Endothelial cell of umbilical vein (primary cell): ENCODE results near the gene NUCKS1. TPM values are rescaled to one million over a fixed set of nuclear protein-coding genes. Genes with fewer than 3 reads are reported as not detected.

Experiments used
- BruUV-seq: library from RNA; stranded (reverse); fragments of 400-500 nt; replicated peaks from 2 replicates; lab custom pipeline; 2021; lab: Mats Ljungman, UMichigan
- CTCF ChIA-PET: fragments of 300-600, 350-600 bp; sonication (Branson Sonifier 250); formaldehyde crosslinking; loops from one replicate; lab custom pipeline; 2021; ENCODE audit warnings: antibody characterized with exemption, inconsistent platforms; lab: Charles Lee
- POLR2A ChIA-PET: fragments of 300-600, 350-600 bp; sonication (Branson Sonifier 250); formaldehyde crosslinking; loops from one replicate; lab custom pipeline; 2021; ENCODE audit warnings: antibody characterized with exemption, inconsistent platforms; lab: Charles Lee
- DNase-seq: peaks from one replicate; pipeline ENCODE4 v3.0.0-alpha.2; 2011; ENCODE audit warnings: low read depth, low spot score
- FAIRE-seq: peaks from 2 replicates; lab custom pipeline; 2011; peaks lifted over from hg19 to GRCh38; lab: Jason Lieb, UNC
- H2AFZ ChIP-seq: 2 replicates; pipeline ENCODE4 v1.6.0; 2012; ENCODE audit warnings: low read depth, low read length, control low read depth, inconsistent platforms
- H3K27ac ChIP-seq: 2 replicates; pipeline ENCODE4 v1.5.1; 2011; ENCODE audit warnings: low read depth, mild to moderate bottlenecking, control low read depth, low read length, moderate library complexity; ENCODE audit not compliant: insufficient read depth
- H3K27me3 ChIP-seq, 2 experiments: 2 replicates each; pipeline versions ENCODE4 v1.6.0 to v1.6.1; 2011; ENCODE audit warnings: low read length in 2 of 2, mixed read lengths in 1 of 2; ENCODE audit not compliant: control insufficient read depth in 2 of 2, insufficient read depth in 2 of 2
- H3K36me3 ChIP-seq, 2 experiments: 2 replicates in 1 of 2; 3 replicates in 1 of 2; pipeline ENCODE4 v1.5.1; 2011; ENCODE audit warnings: low read length in 2 of 2, mild to moderate bottlenecking in 1 of 2, moderate library complexity in 1 of 2; ENCODE audit not compliant: control insufficient read depth in 2 of 2, insufficient read depth in 2 of 2; ENCODE audit errors: extremely low read depth in 1 of 2
- H3K4me1 ChIP-seq: 3 replicates; pipeline ENCODE4 v1.5.1; 2011; ENCODE audit warnings: mild to moderate bottlenecking, low read length; ENCODE audit not compliant: control insufficient read depth, insufficient read depth; ENCODE audit errors: extremely low read depth
- H3K4me2 ChIP-seq: 2 replicates; pipeline ENCODE4 v1.6.1; 2011; ENCODE audit warnings: low read length, control low read depth, mixed read lengths; ENCODE audit not compliant: insufficient read depth
- H3K4me3 ChIP-seq, 3 experiments: fragments of 200-600 bp in 1 of 3; sonication (generic), shearing (Covaris generic) in 1 of 3; replicated peaks in 1 of 3; 2 replicates each; pipeline ENCODE4 v1.5.1; 2011 to 2016; ENCODE audit warnings: control low read depth in 3 of 3, low read length in 3 of 3, mild to moderate bottlenecking in 2 of 3, inconsistent platforms in 1 of 3, low read depth in 1 of 3, moderate library complexity in 1 of 3; ENCODE audit not compliant: insufficient read depth in 1 of 3
- H3K79me2 ChIP-seq: 2 replicates; pipeline ENCODE4 v1.6.0; 2012; ENCODE audit warnings: low read length, inconsistent platforms; ENCODE audit not compliant: control insufficient read depth, insufficient read depth
- H3K9ac ChIP-seq: replicated peaks from 2 replicates; pipeline ENCODE3; 2011; ENCODE audit warnings: low read length, control low read depth; ENCODE audit not compliant: insufficient read depth; ENCODE audit errors: extremely low read depth
- H3K9me1 ChIP-seq: replicated peaks from 3 replicates; pipeline ENCODE4 v1.6.0; 2011; ENCODE audit warnings: mild to moderate bottlenecking, low read length; ENCODE audit not compliant: control insufficient read depth, insufficient read depth; ENCODE audit errors: extremely low read depth
- H3K9me3 ChIP-seq: replicated peaks from 2 replicates; pipeline ENCODE4 v1.5.1; 2012; ENCODE audit warnings: low read length, inconsistent platforms; ENCODE audit not compliant: control insufficient read depth, insufficient read depth
- H4K20me1 ChIP-seq: replicated peaks from 2 replicates; pipeline ENCODE3; 2011; ENCODE audit warnings: mild to moderate bottlenecking, low read length; ENCODE audit not compliant: control insufficient read depth, insufficient read depth; ENCODE audit errors: extremely low read depth
- EZH2 ChIP-seq: IDR thresholded peaks from 2 replicates; pipeline ENCODE4 v1.6.1; 2012; ENCODE audit warnings: borderline replicate concordance, low read depth, mild to moderate bottlenecking, moderate library complexity, low read length, inconsistent platforms; ENCODE audit not compliant: severe bottlenecking
- FOS ChIP-seq: IDR thresholded peaks from 2 replicates; pipeline ENCODE4 v1.6.1; 2011; ENCODE audit warnings: mild to moderate bottlenecking, low read length, moderate library complexity, borderline replicate concordance; ENCODE audit not compliant: insufficient read depth
- GATA2 ChIP-seq: IDR thresholded peaks from 2 replicates; pipeline ENCODE4 v1.7.0; 2011; ENCODE audit warnings: low read depth, mild to moderate bottlenecking, moderate library complexity, mixed read lengths, low read length; ENCODE audit not compliant: insufficient read length, insufficient read depth
- JUN ChIP-seq: IDR thresholded peaks from 2 replicates; pipeline ENCODE4 v1.6.1; 2011; ENCODE audit warnings: borderline replicate concordance, low read depth; ENCODE audit not compliant: insufficient read length, insufficient read depth
- MYC ChIP-seq: IDR thresholded peaks from one replicate; pipeline ENCODE4 v1.6.1; 2011; ENCODE audit warnings: mild to moderate bottlenecking, low read depth, low read length
- POLR2A ChIP-seq: IDR thresholded peaks from 2 replicates; pipeline ENCODE4 v1.6.1; 2012; ENCODE audit warnings: low read depth, mild to moderate bottlenecking, control low read depth, low read length
- POLR2AphosphoS5 ChIP-seq: IDR thresholded peaks from 2 replicates; pipeline ENCODE4 v1.6.1; 2012; ENCODE audit warnings: low read depth, mild to moderate bottlenecking, control low read depth, low read length, moderate library complexity; ENCODE audit not compliant: insufficient read depth
- dilution Hi-C: fragments of 300-500 bp; cut with MboI; formaldehyde crosslinking; loops from one replicate; pipeline ENCODE4 v1.15.0; 2019; ENCODE audit warnings: low sequenced_read_pairs; ENCODE audit not compliant: extremely low pct_ligation_motif_present
- intact Hi-C: fragments of 100-400 bp; cut with micrococcal nuclease; formaldehyde crosslinking; loops from one replicate; pipeline ENCODE4 v1.10.0; 2022
- polyA plus RNA-seq, 4 experiments: library from polyadenylated mRNA; depleted of rRNA in 3 of 4; stranded (reverse) in 3 of 4; unstranded in 1 of 4; fragments of >200 nt; gene quantifications; 2 replicates each; pipeline versions ENCODE4 v1.2.1 to v1.2.3, GENCODE V29; 2011 to 2012; ENCODE audit warnings: missing spikeins in 1 of 4
- total RNA-seq: library from RNA; stranded (reverse); gene quantifications from 2 replicates; pipeline ENCODE4 v1.2.3, GENCODE V29; 2021
- TF ChIP-seq, protein P1 (sequence below): IDR thresholded peaks from 2 replicates; pipeline ENCODE4 v1.6.1; 2011; ENCODE audit not compliant: insufficient read depth, insufficient read length
- TF ChIP-seq, protein P2 (sequence below), 2 donors: IDR thresholded peaks; 1 replicate in 1 of 2; 2 replicates in 1 of 2; pipeline ENCODE4 v1.5.1; 2011; ENCODE audit warnings: low read length in 2 of 2, mild to moderate bottlenecking in 2 of 2, moderate library complexity in 2 of 2, control low read depth in 1 of 2, inconsistent platforms in 1 of 2, low read depth in 1 of 2; ENCODE audit not compliant: insufficient read depth in 1 of 2; ENCODE audit errors: extremely low read depth in 1 of 2

Gene NUCKS1
- total and polyA plus RNA-seq, 2 donors (not counting 3 experiments of a cell fraction or from before 2014, with no cell fraction given), result 53.7 to 282 TPM

DNA sequence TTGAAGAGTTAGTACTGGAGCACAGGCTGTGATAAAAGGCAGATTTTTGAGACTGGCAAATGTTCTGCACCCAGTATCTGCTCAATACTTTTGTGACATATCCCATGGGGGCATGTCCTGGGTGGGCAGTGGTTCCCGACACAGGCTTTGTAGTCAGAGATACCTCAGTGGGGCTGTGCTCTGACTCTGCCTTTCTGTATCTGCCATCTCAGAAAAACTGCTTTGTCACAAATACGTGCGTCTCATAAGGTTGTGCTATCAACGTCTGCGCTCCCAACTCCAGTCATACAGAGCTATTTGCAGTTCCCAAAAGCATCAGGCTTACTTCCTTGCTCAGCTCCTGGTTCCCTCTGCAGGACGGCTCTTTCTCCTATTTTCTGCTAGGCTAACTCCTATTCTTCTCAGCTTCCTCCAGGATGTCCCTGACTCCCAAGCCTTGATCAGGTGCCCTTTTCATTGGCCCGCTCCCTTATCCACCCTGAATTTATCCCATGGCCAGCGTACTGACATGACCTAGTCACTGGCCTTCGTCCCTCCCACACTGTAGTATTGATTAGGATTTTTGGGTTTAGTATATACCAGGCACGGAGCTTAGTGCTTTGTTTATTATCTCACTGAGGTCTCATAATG, 37.4 kb upstream of the NUCKS1 start:
- H4K20me1 ChIP-seq, result no peaks in the 10 kb centered on the region
- no peak overlapping the region for H3K9ac ChIP-seq
- ChIA-PET CTCF (interaction anchor here (0.7 to 12.5 kb wide), 6 partner anchors 14 to 190 kb away, joined by 3 to 403 read pairs (median 5); no protein-coding TSS in a partner anchor), POLR2A (no interaction called here)
- H3K9me1 ChIP-seq, result no peaks in the 10 kb centered on the region
- TF ChIP-seq POLR2A (no peak), MYC (no peak), FOS (no peak), JUN (no peak), GATA2 (no peak), EZH2 (no peak)
- TF ChIP-seq, protein P1, sequence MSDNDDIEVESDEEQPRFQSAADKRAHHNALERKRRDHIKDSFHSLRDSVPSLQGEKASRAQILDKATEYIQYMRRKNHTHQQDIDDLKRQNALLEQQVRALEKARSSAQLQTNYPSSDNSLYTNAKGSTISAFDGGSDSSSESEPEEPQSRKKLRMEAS, result no peak
- BruUV-seq, result no TSS peak
- intact Hi-C loops (no loop called here), dilution Hi-C loops (no loop called here)
- no peaks in the 10 kb centered on the region for H3K4me1 ChIP-seq
- no peak for FAIRE-seq
- no peak overlapping the region for H2AFZ ChIP-seq
- no peak overlapping the region for H3K27ac ChIP-seq
- no peaks in the 10 kb centered on the region for H3K79me2 ChIP-seq
- H3K27me3 ChIP-seq, result no peaks in the 10 kb centered on the region
- DNase-seq, result no peak
- no peaks in the 10 kb centered on the region for H3K9me3 ChIP-seq
- no peak overlapping the region for H3K4me2 ChIP-seq
- H3K36me3 ChIP-seq, result no peaks in the 10 kb centered on the region
- no peak overlapping the region for H3K4me3 ChIP-seq

DNA sequence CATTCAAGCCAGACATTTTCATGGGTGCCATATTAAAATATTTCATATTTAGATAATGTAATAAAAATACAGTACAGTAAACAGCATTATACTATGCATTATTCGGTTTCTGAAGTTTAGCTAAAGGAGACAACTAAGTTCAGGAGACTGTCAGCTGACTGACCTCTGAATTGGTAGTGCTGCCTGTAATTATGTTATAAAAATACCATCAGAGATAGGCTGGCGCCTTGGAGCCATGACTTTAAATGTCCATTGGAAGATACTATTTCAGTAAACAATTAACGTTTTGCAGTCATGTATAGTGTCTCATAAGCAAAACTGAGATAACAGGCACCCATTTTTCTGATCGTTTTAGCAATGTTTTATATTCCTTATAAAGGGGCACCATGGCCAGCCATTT, 36.6 kb upstream of the NUCKS1 start:
- Histone ChIP-seq H3K4me3 (no peak overlapping the region), H4K20me1 (no peaks in the 10 kb centered on the region), H3K27me3 (no peaks in the 10 kb centered on the region), H3K79me2 (no peaks in the 10 kb centered on the region), H3K36me3 (no peaks in the 10 kb centered on the region), H3K4me2 (no peak overlapping the region), H3K27ac (no peak overlapping the region), H3K9me1 (no peaks in the 10 kb centered on the region), H3K9ac (no peak overlapping the region), H3K4me1 (no peaks in the 10 kb centered on the region), H2AFZ (no peak overlapping the region), H3K9me3 (no peaks in the 10 kb centered on the region)
- dilution Hi-C loops (no loop called here), intact Hi-C loops (no loop called here)
- FAIRE-seq (no peak), DNase-seq (no peak)
- TF ChIP-seq POLR2A, result no peak
- no peak for TF ChIP-seq POLR2AphosphoS5
- TF ChIP-seq EZH2, result no peak
- TF ChIP-seq, protein P1, result no peak
- no peak for TF ChIP-seq MYC
- no peak for TF ChIP-seq JUN
- TF ChIP-seq, protein P2, sequence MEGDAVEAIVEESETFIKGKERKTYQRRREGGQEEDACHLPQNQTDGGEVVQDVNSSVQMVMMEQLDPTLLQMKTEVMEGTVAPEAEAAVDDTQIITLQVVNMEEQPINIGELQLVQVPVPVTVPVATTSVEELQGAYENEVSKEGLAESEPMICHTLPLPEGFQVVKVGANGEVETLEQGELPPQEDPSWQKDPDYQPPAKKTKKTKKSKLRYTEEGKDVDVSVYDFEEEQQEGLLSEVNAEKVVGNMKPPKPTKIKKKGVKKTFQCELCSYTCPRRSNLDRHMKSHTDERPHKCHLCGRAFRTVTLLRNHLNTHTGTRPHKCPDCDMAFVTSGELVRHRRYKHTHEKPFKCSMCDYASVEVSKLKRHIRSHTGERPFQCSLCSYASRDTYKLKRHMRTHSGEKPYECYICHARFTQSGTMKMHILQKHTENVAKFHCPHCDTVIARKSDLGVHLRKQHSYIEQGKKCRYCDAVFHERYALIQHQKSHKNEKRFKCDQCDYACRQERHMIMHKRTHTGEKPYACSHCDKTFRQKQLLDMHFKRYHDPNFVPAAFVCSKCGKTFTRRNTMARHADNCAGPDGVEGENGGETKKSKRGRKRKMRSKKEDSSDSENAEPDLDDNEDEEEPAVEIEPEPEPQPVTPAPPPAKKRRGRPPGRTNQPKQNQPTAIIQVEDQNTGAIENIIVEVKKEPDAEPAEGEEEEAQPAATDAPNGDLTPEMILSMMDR (IDR thresholded peaks at IDR 0.05; ENCODE audit: extremely low read depth in 1 of 2, insufficient read depth in 1 of 2, low read depth in 1 of 2, low read length in 2 of 2), result no peak
- POLR2A ChIA-PET, result no interaction called here
- CTCF ChIA-PET, result interaction anchor here (1.1 to 12.5 kb wide), 6 partner anchors 13 to 320 kb away, joined by 3 to 403 read pairs (median 5); no protein-coding TSS in a partner anchor
- BruUV-seq, result no TSS peak
